Measurements from ENCODE around the gene ZNF462. TPM values are rescaled to one million over a fixed set of nuclear protein-coding genes. Genes with fewer than 3 reads are reported as not detected.
"Not testable (repeated sequence)": the region's sequence is repeated elsewhere in the genome, so short reads cannot be mapped to it uniquely, and the experiment has no call there.

ZNF462 gene
- total RNA-seq, 1 experiment from 2014 or later = 121 TPM

DNA sequence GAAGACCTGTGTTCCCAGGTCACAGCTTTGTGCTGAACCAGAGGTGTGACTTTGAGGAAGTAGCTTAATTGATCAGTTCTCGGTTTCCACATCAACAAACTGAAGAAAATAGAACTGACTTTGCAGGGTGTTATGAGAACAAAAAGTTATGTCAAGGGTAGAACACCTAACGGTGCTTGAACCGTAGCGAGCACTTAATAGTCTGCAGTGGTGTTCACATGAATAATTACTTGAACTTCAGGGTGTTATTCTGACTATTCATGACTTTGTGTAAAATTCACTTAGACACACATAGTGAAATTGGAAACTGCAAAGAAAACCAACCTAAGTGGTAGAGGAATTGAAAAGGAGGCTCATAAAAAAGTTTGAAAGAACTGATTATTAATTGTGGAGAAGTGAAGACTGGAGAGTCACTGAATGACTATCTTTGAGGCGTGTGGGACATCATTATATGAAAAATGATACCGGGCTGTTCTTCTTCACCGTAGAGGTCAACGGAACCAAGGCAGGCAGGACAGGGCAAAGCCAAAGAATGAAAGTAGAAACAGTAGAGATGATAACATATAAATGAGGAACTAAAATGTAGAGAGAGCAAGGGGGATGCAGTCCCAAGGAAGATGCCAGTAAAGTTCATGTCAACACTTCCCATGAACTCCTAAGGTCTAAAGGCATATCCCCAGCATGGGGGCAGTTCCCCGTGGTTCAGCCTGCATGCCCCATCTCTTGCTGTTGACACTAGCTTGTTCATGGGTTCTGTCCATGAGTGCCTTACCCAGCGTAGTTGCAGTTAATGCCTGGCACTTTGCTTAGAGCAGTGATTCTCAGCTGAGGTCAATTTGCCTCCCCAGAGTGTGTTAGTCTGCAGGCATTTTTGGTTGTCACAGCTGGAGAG, 118.7 kb downstream of the ZNF462 start (continued):
- TF ChIP-seq, protein P1, sequence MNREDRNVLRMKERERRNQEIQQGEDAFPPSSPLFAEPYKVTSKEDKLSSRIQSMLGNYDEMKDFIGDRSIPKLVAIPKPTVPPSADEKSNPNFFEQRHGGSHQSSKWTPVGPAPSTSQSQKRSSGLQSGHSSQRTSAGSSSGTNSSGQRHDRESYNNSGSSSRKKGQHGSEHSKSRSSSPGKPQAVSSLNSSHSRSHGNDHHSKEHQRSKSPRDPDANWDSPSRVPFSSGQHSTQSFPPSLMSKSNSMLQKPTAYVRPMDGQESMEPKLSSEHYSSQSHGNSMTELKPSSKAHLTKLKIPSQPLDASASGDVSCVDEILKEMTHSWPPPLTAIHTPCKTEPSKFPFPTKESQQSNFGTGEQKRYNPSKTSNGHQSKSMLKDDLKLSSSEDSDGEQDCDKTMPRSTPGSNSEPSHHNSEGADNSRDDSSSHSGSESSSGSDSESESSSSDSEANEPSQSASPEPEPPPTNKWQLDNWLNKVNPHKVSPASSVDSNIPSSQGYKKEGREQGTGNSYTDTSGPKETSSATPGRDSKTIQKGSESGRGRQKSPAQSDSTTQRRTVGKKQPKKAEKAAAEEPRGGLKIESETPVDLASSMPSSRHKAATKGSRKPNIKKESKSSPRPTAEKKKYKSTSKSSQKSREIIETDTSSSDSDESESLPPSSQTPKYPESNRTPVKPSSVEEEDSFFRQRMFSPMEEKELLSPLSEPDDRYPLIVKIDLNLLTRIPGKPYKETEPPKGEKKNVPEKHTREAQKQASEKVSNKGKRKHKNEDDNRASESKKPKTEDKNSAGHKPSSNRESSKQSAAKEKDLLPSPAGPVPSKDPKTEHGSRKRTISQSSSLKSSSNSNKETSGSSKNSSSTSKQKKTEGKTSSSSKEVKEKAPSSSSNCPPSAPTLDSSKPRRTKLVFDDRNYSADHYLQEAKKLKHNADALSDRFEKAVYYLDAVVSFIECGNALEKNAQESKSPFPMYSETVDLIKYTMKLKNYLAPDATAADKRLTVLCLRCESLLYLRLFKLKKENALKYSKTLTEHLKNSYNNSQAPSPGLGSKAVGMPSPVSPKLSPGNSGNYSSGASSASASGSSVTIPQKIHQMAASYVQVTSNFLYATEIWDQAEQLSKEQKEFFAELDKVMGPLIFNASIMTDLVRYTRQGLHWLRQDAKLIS (CRISPR knock-in tag; IDR thresholded peaks at IDR 0.05; ENCODE audit: borderline replicate concordance) = no peak

GRCh38 chr9:106982636-106983035, 119.7 kb downstream of the ZNF462 start:
- Mint-ChIP-seq H3K27ac (no peak overlapping the region), H3K4me1 (no peaks in the 10 kb centered on the region), H3K9me3 (no peaks in the 10 kb centered on the region), H3K4me3 (no peak overlapping the region), H3K27me3 (ENCODE audit: low read depth) (no peaks in the 10 kb centered on the region), H3K36me3 (peaks cover 81% of the 10 kb centered on the region)
- ChIA-PET CTCF (no interaction called here), POLR2A (no interaction called here)
- no peak for TF ChIP-seq HMGA2 (CRISPR knock-in tag; IDR thresholded peaks at IDR 0.05)
- TF ChIP-seq STAT6 (CRISPR knock-in tag; conservative IDR thresholded peaks at IDR 0.05; ENCODE audit: low read depth) = no peak
- no peak for TF ChIP-seq MXD4 (CRISPR knock-in tag; IDR thresholded peaks at IDR 0.05; ENCODE audit: borderline replicate concordance)
- no peak for TF ChIP-seq ZBTB21 (CRISPR knock-in tag; IDR thresholded peaks at IDR 0.05; ENCODE audit: borderline replicate concordance)
- TF ChIP-seq, protein P2, sequence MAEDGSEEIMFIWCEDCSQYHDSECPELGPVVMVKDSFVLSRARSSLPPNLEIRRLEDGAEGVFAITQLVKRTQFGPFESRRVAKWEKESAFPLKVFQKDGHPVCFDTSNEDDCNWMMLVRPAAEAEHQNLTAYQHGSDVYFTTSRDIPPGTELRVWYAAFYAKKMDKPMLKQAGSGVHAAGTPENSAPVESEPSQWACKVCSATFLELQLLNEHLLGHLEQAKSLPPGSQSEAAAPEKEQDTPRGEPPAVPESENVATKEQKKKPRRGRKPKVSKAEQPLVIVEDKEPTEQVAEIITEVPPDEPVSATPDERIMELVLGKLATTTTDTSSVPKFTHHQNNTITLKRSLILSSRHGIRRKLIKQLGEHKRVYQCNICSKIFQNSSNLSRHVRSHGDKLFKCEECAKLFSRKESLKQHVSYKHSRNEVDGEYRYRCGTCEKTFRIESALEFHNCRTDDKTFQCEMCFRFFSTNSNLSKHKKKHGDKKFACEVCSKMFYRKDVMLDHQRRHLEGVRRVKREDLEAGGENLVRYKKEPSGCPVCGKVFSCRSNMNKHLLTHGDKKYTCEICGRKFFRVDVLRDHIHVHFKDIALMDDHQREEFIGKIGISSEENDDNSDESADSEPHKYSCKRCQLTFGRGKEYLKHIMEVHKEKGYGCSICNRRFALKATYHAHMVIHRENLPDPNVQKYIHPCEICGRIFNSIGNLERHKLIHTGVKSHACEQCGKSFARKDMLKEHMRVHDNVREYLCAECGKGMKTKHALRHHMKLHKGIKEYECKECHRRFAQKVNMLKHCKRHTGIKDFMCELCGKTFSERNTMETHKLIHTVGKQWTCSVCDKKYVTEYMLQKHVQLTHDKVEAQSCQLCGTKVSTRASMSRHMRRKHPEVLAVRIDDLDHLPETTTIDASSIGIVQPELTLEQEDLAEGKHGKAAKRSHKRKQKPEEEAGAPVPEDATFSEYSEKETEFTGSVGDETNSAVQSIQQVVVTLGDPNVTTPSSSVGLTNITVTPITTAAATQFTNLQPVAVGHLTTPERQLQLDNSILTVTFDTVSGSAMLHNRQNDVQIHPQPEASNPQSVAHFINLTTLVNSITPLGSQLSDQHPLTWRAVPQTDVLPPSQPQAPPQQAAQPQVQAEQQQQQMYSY (CRISPR knock-in tag; IDR thresholded peaks at IDR 0.05) = no peak
- no peak for TF ChIP-seq ATF1 (CRISPR knock-in tag; IDR thresholded peaks at IDR 0.05)
- no peak for TF ChIP-seq NFE2L1 (CRISPR knock-in tag; IDR thresholded peaks at IDR 0.05)
- no peak for TF ChIP-seq FOXK1 (CRISPR knock-in tag; IDR thresholded peaks at IDR 0.05)
- no peak for ATAC-seq
- DNase-seq (ENCODE audit: low spot score) = no peak

DNA sequence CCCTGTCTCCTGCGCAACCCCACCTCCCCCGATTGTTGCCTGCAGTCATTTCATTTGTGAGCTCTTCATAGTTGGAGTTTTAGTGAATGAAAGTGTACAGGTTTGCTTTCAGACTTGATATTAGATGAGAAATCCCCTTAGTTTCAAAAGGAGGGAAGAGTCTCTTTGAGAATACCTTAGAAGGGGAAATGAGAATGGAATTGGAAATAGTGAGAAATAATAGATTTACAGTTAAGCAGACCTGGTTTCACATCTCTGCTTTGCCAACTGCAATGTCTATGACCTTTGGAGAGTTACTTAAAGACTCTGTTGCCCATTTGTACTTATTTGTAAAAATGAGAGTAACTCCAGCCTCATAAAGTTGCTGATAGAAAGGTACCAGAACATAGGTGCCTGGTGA, 120.4 kb downstream of the ZNF462 start:
- H3K27ac Mint-ChIP-seq = peak overlapping the region; percentile 69
- CTCF ChIA-PET = no interaction called here
- no peak for ATAC-seq
- TF ChIP-seq ZNF396 (CRISPR knock-in tag; IDR thresholded peaks at IDR 0.05; ENCODE audit: borderline replicate concordance) = no peak
- no peak for DNase-seq (ENCODE audit: low spot score)
- no peak overlapping the region for H3K4me3 Mint-ChIP-seq
- peaks cover 81% of the 10 kb centered on the region for H3K36me3 Mint-ChIP-seq
- H3K27me3 Mint-ChIP-seq (ENCODE audit: low read depth) = no peaks in the 10 kb centered on the region
- H3K9me3 Mint-ChIP-seq = no peaks in the 10 kb centered on the region
- no peaks in the 10 kb centered on the region; the same call in 1 of the 2 replicates for H3K4me1 Mint-ChIP-seq
- POLR2A ChIA-PET = no interaction called here

- H3K27me3 Mint-ChIP-seq (ENCODE audit: low read depth); CTCF ChIA-PET; DNase-seq (ENCODE audit: low spot score); H3K4me1 Mint-ChIP-seq; H3K9me3 Mint-ChIP-seq; H3K4me3 Mint-ChIP-seq; H3K27ac Mint-ChIP-seq; ATAC-seq; POLR2A ChIA-PET: not testable (repeated sequence)
- peaks cover 90% of the 10 kb centered on the region for H3K36me3 Mint-ChIP-seq
These were observed 126.9 kb downstream of the ZNF462 start for GRCh38 chr9:106989904-106990303.
